22Rv1 (cell line): ENCODE data around the gene APOL6.

ENCODE experiments used
- ZFX ChIP-seq: fragments of 450-650 bp; IDR thresholded peaks from 2 replicates; pipeline ENCODE4 v1.6.1; 2017; ENCODE audit warnings: antibody characterized with exemption, borderline replicate concordance
- TF ChIP-seq, protein P1 (sequence below): fragments of 450-650 bp; IDR thresholded peaks from 2 replicates; pipeline ENCODE4 v1.5.1; 2017; ENCODE audit warnings: mild to moderate bottlenecking

DNA sequence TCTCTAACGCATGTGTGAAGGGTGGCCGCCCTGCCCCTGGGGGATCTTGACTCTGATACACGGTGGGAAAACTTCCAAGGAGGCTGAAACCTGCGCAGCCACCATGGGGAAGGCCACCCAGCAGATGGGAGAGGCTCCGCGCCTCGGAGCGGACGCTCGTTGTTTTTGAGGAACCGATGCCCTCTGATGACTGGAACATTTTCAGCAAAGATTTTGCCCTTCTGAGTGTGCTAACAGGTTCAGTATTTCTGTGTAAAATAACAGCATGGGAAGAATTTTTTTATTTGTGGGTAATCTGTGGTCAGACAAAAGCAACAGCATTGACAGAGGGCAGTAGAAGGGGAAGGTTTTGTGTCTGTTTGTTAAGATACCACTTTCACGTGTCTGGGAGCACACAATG lies 47.8 kb upstream of the APOL6 start:
- TF ChIP-seq, protein P1, sequence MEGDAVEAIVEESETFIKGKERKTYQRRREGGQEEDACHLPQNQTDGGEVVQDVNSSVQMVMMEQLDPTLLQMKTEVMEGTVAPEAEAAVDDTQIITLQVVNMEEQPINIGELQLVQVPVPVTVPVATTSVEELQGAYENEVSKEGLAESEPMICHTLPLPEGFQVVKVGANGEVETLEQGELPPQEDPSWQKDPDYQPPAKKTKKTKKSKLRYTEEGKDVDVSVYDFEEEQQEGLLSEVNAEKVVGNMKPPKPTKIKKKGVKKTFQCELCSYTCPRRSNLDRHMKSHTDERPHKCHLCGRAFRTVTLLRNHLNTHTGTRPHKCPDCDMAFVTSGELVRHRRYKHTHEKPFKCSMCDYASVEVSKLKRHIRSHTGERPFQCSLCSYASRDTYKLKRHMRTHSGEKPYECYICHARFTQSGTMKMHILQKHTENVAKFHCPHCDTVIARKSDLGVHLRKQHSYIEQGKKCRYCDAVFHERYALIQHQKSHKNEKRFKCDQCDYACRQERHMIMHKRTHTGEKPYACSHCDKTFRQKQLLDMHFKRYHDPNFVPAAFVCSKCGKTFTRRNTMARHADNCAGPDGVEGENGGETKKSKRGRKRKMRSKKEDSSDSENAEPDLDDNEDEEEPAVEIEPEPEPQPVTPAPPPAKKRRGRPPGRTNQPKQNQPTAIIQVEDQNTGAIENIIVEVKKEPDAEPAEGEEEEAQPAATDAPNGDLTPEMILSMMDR: no peak
- TF ChIP-seq ZFX: no peak
